Lower lobe of right lung (tissue), 2 donors: Measurements from ENCODE around the gene CORO2B. TPM values are rescaled to one million over a fixed set of nuclear protein-coding genes. Genes with fewer than 3 reads are reported as not detected.

Experiments used
- ATAC-seq, 2 donors: fragments of 200-7000 bp; cut with Tn5 transposase; one replicate each; pipeline ENCODE4 v1.9.1; 2020 to 2022; ENCODE audit warnings: mild to moderate bottlenecking in 2 of 2, moderate library complexity in 2 of 2
- DNase-seq: peaks from one replicate; pipeline ENCODE4 v3.0.0-alpha.2; 2020
- H3K27ac ChIP-seq: fragments of 200-600 bp; one replicate; pipeline ENCODE4 v1.8.0; 2022
- H3K27me3 ChIP-seq: fragments of 200-600 bp; one replicate; pipeline ENCODE4 v1.8.0; 2022; ENCODE audit warnings: low read depth
- H3K36me3 ChIP-seq: fragments of 200-600 bp; one replicate; pipeline ENCODE4 v1.8.0; 2022; ENCODE audit warnings: mild to moderate bottlenecking
- H3K4me1 ChIP-seq: fragments of 200-600 bp; one replicate; pipeline ENCODE4 v1.8.0; 2022
- H3K4me3 ChIP-seq: fragments of 200-600 bp; one replicate; pipeline ENCODE4 v1.8.0; 2022; ENCODE audit warnings: mild to moderate bottlenecking
- H3K9me3 ChIP-seq: fragments of 200-600 bp; one replicate; pipeline ENCODE4 v1.8.0; 2022
- intact Hi-C: fragments of 100-400 bp; cut with DNase I; formaldehyde crosslinking; loops from one replicate; pipeline ENCODE4 v1.11.0; 2022
- total RNA-seq: library from RNA; stranded (reverse); fragmentation: NEBNext Ultra II Directional; extraction: Animal tissue kit (Norgen Biotek cat#: 25700); gene quantifications from one replicate; pipeline ENCODE4 v1.2.1, GENCODE V29; 2021
- TF ChIP-seq, protein P1 (sequence below): fragments of 200-600 bp; IDR thresholded peaks from one replicate; pipeline ENCODE4 v1.8.0; 2022; ENCODE audit warnings: antibody characterized with exemption, mild to moderate bottlenecking
- donor health status: DM: no; HTN: yes; CAD: no; lungs with severe emphysema.

CORO2B gene
- total RNA-seq, 1 donor from 2014 or later: 6.8 TPM

DNA sequence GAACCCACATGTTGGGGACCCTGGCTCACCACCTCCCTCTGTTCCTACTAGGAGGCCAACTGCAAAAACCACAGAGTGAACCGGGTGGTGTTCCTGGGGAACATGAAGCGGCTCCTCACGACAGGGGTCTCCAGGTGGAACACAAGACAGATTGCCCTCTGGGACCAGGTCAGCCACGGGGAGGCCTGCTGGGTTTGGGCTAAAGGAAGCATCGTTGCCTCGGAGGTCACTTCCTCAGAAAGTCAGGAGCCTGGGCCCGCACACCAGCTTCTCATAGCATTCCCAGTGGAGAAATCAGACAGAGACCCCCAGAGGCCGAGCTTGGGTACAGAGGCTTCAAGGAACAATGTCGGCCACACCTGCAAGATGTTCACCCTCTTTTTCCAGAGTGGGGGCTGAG is 135.1 kb downstream of the CORO2B start:
- TF ChIP-seq, protein P1, sequence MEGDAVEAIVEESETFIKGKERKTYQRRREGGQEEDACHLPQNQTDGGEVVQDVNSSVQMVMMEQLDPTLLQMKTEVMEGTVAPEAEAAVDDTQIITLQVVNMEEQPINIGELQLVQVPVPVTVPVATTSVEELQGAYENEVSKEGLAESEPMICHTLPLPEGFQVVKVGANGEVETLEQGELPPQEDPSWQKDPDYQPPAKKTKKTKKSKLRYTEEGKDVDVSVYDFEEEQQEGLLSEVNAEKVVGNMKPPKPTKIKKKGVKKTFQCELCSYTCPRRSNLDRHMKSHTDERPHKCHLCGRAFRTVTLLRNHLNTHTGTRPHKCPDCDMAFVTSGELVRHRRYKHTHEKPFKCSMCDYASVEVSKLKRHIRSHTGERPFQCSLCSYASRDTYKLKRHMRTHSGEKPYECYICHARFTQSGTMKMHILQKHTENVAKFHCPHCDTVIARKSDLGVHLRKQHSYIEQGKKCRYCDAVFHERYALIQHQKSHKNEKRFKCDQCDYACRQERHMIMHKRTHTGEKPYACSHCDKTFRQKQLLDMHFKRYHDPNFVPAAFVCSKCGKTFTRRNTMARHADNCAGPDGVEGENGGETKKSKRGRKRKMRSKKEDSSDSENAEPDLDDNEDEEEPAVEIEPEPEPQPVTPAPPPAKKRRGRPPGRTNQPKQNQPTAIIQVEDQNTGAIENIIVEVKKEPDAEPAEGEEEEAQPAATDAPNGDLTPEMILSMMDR: no peak
- no peak for ATAC-seq
- no peaks in the 10 kb centered on the region for H3K4me1 ChIP-seq
- H3K9me3 ChIP-seq: no peaks in the 10 kb centered on the region
- no peak overlapping the region for H3K27ac ChIP-seq
- intact Hi-C loops: no loop called here
- DNase-seq: no peak
- peaks cover 9% of the 10 kb centered on the region for H3K36me3 ChIP-seq
- H3K27me3 ChIP-seq: no peaks in the 10 kb centered on the region
- H3K4me3 ChIP-seq: no peak overlapping the region

DNA sequence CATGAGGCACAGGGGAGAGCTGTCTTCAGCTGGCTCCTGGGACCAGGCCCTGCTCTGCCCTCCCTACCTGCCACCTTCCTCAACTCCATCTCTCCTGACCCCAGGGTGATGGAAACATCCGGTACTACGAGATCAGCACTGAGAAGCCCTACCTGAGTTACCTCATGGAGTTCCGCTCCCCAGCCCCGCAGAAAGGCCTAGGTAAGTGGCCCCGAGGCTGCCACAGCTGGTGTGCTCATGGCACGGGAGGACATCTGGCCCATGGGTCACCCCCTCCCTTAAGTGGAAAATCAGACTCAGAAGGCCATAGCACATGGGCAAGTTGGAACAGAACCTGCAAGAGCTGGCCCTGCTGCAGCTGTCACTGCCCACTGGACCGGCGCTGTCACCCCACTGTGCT is 136.3 kb downstream of the CORO2B start:
- H3K27ac ChIP-seq: no peak overlapping the region
- H3K4me3 ChIP-seq: no peak overlapping the region
- H3K36me3 ChIP-seq: peaks cover 9% of the 10 kb centered on the region
- H3K9me3 ChIP-seq: no peaks in the 10 kb centered on the region
- TF ChIP-seq, protein P1: no peak
- DNase-seq (no peak), ATAC-seq (no peak)
- intact Hi-C loops: no loop called here
- H3K27me3 ChIP-seq: no peaks in the 10 kb centered on the region
- H3K4me1 ChIP-seq: no peaks in the 10 kb centered on the region

DNA sequence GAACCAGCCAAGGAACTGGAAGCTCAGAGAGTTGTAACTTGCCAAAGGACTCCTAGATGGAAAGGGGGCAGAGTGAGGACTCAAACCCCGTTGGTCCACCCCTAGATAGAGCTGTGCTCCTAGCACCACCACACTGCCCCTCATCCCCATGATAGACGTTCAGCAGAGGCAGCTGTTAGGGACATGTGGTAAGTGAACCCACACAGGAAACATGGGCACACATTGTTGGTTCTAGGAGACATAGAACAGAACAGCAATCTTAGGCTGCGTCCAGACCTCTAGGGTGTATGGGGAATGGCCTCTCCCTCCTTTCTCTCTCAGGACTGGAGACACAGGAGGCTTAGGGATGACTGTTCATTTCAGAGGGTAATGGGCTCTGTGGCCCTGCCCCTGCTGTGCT is 139.2 kb downstream of the CORO2B start:
- intact Hi-C loops: no loop called here
- ATAC-seq (no peak), DNase-seq (no peak)
- H3K9me3 ChIP-seq: no peaks in the 10 kb centered on the region
- TF ChIP-seq, protein P1: no peak
- H3K36me3 ChIP-seq: no peaks in the 10 kb centered on the region
- H3K4me1 ChIP-seq: no peaks in the 10 kb centered on the region
- no peak overlapping the region for H3K4me3 ChIP-seq
- no peak overlapping the region for H3K27ac ChIP-seq
- H3K27me3 ChIP-seq: no peaks in the 10 kb centered on the region

DNA sequence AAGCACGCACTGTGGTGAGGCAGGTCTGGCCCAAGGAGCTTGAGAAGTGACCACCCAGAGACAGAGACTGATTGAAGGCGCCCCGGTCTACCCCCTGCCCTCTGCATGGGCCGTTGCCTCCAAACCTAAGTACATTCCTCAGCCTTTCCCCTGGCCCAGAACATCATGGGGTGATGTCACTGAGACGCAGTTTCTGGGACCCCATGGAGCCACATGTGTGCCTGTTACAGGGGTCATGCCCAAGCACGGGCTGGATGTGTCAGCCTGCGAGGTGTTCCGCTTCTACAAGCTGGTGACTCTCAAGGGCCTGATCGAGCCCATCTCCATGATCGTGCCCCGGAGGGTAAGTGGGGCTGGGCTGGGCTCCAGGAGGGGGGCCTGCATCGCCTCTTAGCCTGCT is 139.7 kb downstream of the CORO2B start:
- DNase-seq (no peak), ATAC-seq (no peak)
- TF ChIP-seq, protein P1: no peak
- H3K9me3 ChIP-seq: no peaks in the 10 kb centered on the region
- no peaks in the 10 kb centered on the region for H3K4me1 ChIP-seq
- intact Hi-C loops: no loop called here
- no peaks in the 10 kb centered on the region for H3K27me3 ChIP-seq
- H3K4me3 ChIP-seq: no peak overlapping the region
- H3K36me3 ChIP-seq: no peaks in the 10 kb centered on the region
- no peak overlapping the region for H3K27ac ChIP-seq

DNA sequence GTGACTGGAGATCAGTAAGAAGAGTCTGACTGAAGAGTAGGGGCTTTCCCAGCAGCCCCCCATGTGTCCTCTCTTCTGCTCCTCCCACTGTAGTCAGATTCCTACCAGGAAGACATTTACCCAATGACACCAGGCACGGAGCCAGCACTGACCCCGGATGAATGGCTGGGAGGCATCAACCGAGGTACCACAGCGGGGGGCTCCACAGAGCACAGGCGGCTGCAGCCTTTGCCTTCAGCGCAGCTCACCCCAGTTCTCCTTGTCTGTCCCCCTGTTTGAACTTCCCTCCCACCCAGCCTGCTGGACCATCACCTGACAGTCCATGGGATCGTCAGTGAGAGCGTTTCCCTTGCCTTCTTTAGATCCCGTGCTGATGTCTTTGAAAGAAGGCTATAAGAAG is 140.3 kb downstream of the CORO2B start:
- ATAC-seq (no peak), DNase-seq (no peak)
- H3K4me1 ChIP-seq: no peaks in the 10 kb centered on the region
- TF ChIP-seq, protein P1: no peak
- no peaks in the 10 kb centered on the region for H3K36me3 ChIP-seq
- H3K27me3 ChIP-seq: no peaks in the 10 kb centered on the region
- H3K27ac ChIP-seq: no peak overlapping the region
- H3K4me3 ChIP-seq: no peak overlapping the region
- intact Hi-C loops: no loop called here
- no peaks in the 10 kb centered on the region for H3K9me3 ChIP-seq

DNA sequence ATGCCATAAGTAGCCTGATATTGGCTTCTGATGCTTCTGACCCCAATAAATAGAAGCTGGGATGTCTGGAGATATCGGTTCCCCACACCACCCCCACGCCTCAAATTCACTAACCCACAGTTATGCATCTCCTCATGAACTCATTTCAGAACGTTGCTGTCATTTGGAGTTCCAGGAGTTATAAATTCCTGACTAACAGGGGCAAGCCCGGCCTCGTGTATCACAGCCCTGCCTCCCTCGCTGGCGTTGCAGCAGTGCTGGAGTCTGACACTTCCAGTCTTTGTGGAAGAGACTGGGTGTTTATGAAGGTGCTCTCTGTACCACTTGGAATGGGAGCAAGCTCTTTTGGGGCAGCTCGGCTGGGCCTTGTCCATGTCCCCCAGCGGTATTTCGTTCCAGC is 140.9 kb downstream of the CORO2B start:
- no peaks in the 10 kb centered on the region for H3K9me3 ChIP-seq
- ATAC-seq (no peak), DNase-seq (no peak)
- H3K4me3 ChIP-seq: no peak overlapping the region
- no peaks in the 10 kb centered on the region for H3K36me3 ChIP-seq
- TF ChIP-seq, protein P1: no peak
- intact Hi-C loops: no loop called here
- no peak overlapping the region for H3K27ac ChIP-seq
- no peaks in the 10 kb centered on the region for H3K27me3 ChIP-seq
- H3K4me1 ChIP-seq: no peaks in the 10 kb centered on the region
